ENCODE measurements around the gene ART5. TPM values are rescaled to one million over a fixed set of nuclear protein-coding genes. Genes with fewer than 3 reads are reported as not detected.

ART5 gene
- total and polyA plus RNA-seq, 2 donors (not counting 1 experiment from before 2014, with no cell fraction given) = 0.50 TPM; not detected in 1

DNA sequence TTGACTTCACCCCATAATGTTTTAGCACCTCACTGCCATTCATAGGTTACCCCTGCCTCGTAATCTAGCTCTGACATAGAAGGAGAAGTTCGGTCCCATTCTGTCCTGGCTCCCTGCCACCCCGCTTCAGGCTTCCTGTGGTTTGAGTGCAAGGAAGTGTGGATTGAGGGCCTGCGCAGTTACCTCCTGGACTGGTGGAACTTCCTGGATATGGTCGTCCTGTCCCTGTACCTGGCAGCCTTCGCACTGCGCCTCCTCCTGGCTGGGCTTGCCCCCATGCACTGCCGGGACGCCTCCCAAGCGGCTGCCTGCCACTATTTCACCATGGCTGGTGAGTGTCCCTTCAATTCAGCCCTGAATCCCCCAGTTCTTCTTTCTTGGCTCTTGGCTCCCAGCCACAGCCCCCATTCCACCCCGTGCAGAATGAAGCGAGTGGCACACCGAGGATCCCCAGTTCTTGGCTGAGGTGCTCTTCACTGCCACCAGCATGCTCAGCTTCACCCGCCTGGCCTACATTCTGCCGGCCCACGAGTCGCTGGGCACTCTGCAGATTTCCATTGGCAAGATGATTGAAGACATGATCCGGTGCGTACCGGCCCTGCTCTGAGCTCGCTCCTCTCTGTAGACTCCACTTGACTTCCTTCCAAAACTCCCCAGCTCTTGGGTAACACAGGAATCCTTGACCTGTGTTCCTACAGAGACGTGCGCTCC is 15.4 kb downstream of the ART5 start:
- no peak for DNase-seq (ENCODE audit: low read depth in 2 of 2)
- Histone ChIP-seq H4K20me1 (ENCODE audit: control insufficient read depth, extremely low read depth, insufficient read depth, low read length) (no peaks in the 10 kb centered on the region), H3K4me2 (ENCODE audit: extremely low read depth, insufficient read depth, low read length) (no peak overlapping the region), H3K4me3 (replicated peaks in 1 of 4; ENCODE audit: control extremely low read depth in 1 of 4, insufficient read depth in 1 of 4, low read depth in 3 of 4, low read length in 4 of 4) (no peak overlapping the region), H3K4me1 (ENCODE audit: control insufficient read depth, extremely low read depth, insufficient read depth, low read length) (no peaks in the 10 kb centered on the region), H2AFZ (ENCODE audit: low read length) (no peak overlapping the region), H3K79me2 (ENCODE audit: control insufficient read depth, insufficient read depth, low read length) (no peaks in the 10 kb centered on the region), H3K27ac (ENCODE audit: insufficient read depth, low read length) (no peak overlapping the region), H3K9ac (ENCODE audit: insufficient read depth, low read length) (no peak overlapping the region), H3K27me3 (ENCODE audit: control insufficient read depth, insufficient read depth, low read length) (no peaks in the 10 kb centered on the region), H3K36me3 (ENCODE audit: control insufficient read depth, insufficient read depth, low read length) (no peaks in the 10 kb centered on the region), H3K9me3 (ENCODE audit: control insufficient read depth, insufficient read depth, low read depth, low read length) (no peaks in the 10 kb centered on the region)
- TF ChIP-seq, protein P1, sequence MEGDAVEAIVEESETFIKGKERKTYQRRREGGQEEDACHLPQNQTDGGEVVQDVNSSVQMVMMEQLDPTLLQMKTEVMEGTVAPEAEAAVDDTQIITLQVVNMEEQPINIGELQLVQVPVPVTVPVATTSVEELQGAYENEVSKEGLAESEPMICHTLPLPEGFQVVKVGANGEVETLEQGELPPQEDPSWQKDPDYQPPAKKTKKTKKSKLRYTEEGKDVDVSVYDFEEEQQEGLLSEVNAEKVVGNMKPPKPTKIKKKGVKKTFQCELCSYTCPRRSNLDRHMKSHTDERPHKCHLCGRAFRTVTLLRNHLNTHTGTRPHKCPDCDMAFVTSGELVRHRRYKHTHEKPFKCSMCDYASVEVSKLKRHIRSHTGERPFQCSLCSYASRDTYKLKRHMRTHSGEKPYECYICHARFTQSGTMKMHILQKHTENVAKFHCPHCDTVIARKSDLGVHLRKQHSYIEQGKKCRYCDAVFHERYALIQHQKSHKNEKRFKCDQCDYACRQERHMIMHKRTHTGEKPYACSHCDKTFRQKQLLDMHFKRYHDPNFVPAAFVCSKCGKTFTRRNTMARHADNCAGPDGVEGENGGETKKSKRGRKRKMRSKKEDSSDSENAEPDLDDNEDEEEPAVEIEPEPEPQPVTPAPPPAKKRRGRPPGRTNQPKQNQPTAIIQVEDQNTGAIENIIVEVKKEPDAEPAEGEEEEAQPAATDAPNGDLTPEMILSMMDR (conservative IDR thresholded peaks at IDR 0.05 in 1 of 2, IDR thresholded peaks at IDR 0.05 in 1 of 2; ENCODE audit: low read depth in 1 of 2, low read length in 2 of 2) = no peak
- no peak for TF ChIP-seq EZH2 (IDR thresholded peaks at IDR 0.05; ENCODE audit: low read length, missing control alignments)

DNA sequence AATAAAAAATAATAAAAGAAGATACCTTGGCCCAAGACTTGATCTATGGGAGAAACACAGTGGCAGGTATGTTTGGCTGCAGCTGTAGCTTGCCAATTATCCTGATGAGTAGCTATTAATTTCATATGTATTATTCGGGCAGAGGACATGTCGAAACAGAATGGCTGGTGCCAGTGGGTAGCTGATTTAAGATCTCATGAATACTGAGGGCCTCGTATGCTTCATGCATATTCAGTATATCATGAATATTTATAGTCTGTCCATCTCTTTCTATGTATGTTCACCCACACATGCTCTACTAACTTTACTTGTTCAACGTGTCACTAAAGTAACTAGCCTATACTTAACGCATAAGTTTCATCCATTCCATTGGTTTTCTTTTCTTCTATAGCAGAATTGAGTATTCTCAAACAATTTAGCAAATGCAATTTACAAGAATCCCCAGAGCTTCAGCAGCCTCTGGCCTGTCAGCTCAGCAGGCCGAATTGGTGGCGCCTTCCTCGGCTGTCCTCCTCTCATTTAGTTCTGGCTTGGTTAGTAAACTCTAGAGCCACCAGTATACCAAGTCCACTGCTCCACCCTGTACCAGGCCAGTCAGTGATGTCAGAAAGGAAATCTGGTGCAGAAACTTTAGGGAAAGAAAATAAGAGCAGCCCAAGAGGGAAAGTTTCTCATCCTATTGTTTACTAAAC is 17.9 kb downstream of the ART5 start:
- no peaks in the 10 kb centered on the region for H3K4me1 ChIP-seq (ENCODE audit: control insufficient read depth, extremely low read depth, insufficient read depth, low read length)
- H4K20me1 ChIP-seq (ENCODE audit: control insufficient read depth, extremely low read depth, insufficient read depth, low read length) = no peaks in the 10 kb centered on the region
- no peaks in the 10 kb centered on the region for H3K9me3 ChIP-seq (ENCODE audit: control insufficient read depth, insufficient read depth, low read depth, low read length)
- no peak for TF ChIP-seq EZH2 (IDR thresholded peaks at IDR 0.05; ENCODE audit: low read length, missing control alignments)
- TF ChIP-seq, protein P1 (conservative IDR thresholded peaks at IDR 0.05 in 1 of 2, IDR thresholded peaks at IDR 0.05 in 1 of 2; ENCODE audit: low read depth in 1 of 2, low read length in 2 of 2) = no peak
- H3K79me2 ChIP-seq (ENCODE audit: control insufficient read depth, insufficient read depth, low read length) = no peaks in the 10 kb centered on the region
- no peak for DNase-seq (ENCODE audit: low read depth in 2 of 2)
- no peaks in the 10 kb centered on the region for H3K27me3 ChIP-seq (ENCODE audit: control insufficient read depth, insufficient read depth, low read length)
- no peak overlapping the region for H3K4me3 ChIP-seq (replicated peaks in 1 of 4; ENCODE audit: control extremely low read depth in 1 of 4, insufficient read depth in 1 of 4, low read depth in 3 of 4, low read length in 4 of 4)
- H3K4me2 ChIP-seq (ENCODE audit: extremely low read depth, insufficient read depth, low read length) = no peak overlapping the region
- H3K27ac ChIP-seq (ENCODE audit: insufficient read depth, low read length) = no peak overlapping the region
- no peak overlapping the region for H2AFZ ChIP-seq (ENCODE audit: low read length)
- H3K9ac ChIP-seq (ENCODE audit: insufficient read depth, low read length) = no peak overlapping the region
- H3K36me3 ChIP-seq (ENCODE audit: control insufficient read depth, insufficient read depth, low read length) = no peaks in the 10 kb centered on the region

DNA sequence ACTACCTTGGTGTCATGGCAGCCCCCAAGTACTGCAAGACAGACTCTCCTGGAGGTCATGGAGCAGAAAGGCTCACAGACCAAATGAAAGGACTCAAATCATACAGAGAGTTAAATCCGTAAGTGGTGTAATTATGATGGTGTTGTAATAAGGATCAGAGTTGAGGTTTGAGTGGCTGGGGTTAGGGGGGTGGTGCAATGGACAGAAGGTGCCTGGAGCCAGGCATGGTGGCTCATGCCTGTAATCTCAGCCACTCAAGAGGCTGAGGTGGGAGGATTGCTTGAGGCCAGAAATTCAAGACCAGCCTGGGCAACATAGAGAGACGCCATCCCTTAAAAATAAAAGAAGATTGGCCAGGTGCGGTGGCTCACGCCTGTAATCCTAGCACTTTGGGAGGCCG is 18.7 kb downstream of the ART5 start:
- Histone ChIP-seq H3K9ac (ENCODE audit: insufficient read depth, low read length) (no peak overlapping the region), H3K27me3 (ENCODE audit: control insufficient read depth, insufficient read depth, low read length) (no peaks in the 10 kb centered on the region), H3K9me3 (ENCODE audit: control insufficient read depth, insufficient read depth, low read depth, low read length) (no peaks in the 10 kb centered on the region), H3K27ac (ENCODE audit: insufficient read depth, low read length) (no peak overlapping the region), H3K4me1 (ENCODE audit: control insufficient read depth, extremely low read depth, insufficient read depth, low read length) (no peaks in the 10 kb centered on the region), H3K36me3 (ENCODE audit: control insufficient read depth, insufficient read depth, low read length) (no peaks in the 10 kb centered on the region), H4K20me1 (ENCODE audit: control insufficient read depth, extremely low read depth, insufficient read depth, low read length) (no peaks in the 10 kb centered on the region), H3K4me3 (replicated peaks in 1 of 4; ENCODE audit: control extremely low read depth in 1 of 4, insufficient read depth in 1 of 4, low read depth in 3 of 4, low read length in 4 of 4) (no peak overlapping the region), H3K4me2 (ENCODE audit: extremely low read depth, insufficient read depth, low read length) (no peak overlapping the region), H3K79me2 (ENCODE audit: control insufficient read depth, insufficient read depth, low read length) (no peaks in the 10 kb centered on the region), H2AFZ (ENCODE audit: low read length) (no peak overlapping the region)
- TF ChIP-seq, protein P1 (conservative IDR thresholded peaks at IDR 0.05 in 1 of 2, IDR thresholded peaks at IDR 0.05 in 1 of 2; ENCODE audit: low read depth in 1 of 2, low read length in 2 of 2) = no peak
- no peak for TF ChIP-seq EZH2 (IDR thresholded peaks at IDR 0.05; ENCODE audit: low read length, missing control alignments)
- no peak for DNase-seq (ENCODE audit: low read depth in 2 of 2)

Measured in fibroblast of lung (primary cell).